Heart left ventricle (tissue), 16 donors: ENCODE results near the gene KCNA10. TPM values are rescaled to one million over a fixed set of nuclear protein-coding genes. Genes with fewer than 3 reads are reported as not detected.
A peak's percentile ranks its signal among the peaks of the same experiment; 100 is the strongest.

Experiments
- ATAC-seq, 4 donors: fragments of 200-7000 bp; cut with Tn5 transposase; one replicate each; pipeline ENCODE4 v1.9.1; 2020 to 2022; ENCODE audit warnings: moderate library complexity in 4 of 4, mild to moderate bottlenecking in 3 of 4, moderate number of reproducible peaks in 1 of 4
- DNase-seq, 5 donors: peaks; one replicate each; pipeline ENCODE4 v3.0.0-alpha.2; 2020
- H3K27ac ChIP-seq, 12 donors: fragments of 200-600 bp; sonication (generic) in 4 of 12; one replicate each; pipeline versions ENCODE4 v1.5.0 to v1.8.0; 2016 to 2022; ENCODE audit warnings: mild to moderate bottlenecking in 2 of 12
- H3K27me3 ChIP-seq, 9 donors: fragments of 200-600 bp; sonication (generic) in 2 of 9; one replicate each; pipeline versions ENCODE4 v1.5.1 to v1.8.0; 2016 to 2022; ENCODE audit warnings: mild to moderate bottlenecking in 3 of 9
- H3K36me3 ChIP-seq, 9 donors: fragments of 200-600 bp; sonication (generic) in 2 of 9; one replicate each; pipeline versions ENCODE4 v1.5.0 to v1.8.0; 2018 to 2022; ENCODE audit warnings: mild to moderate bottlenecking in 2 of 9
- H3K4me1 ChIP-seq, 12 donors: fragments of 200-600 bp; sonication (generic) in 4 of 12; one replicate each; pipeline versions ENCODE4 v1.5.0 to v1.8.0; 2016 to 2022; ENCODE audit warnings: mild to moderate bottlenecking in 3 of 12
- H3K4me3 ChIP-seq, 12 donors: fragments of 200-600 bp; sonication (generic) in 4 of 12; one replicate each; pipeline versions ENCODE4 v1.5.0 to v1.8.0; 2017 to 2022; ENCODE audit warnings: mild to moderate bottlenecking in 9 of 12, moderate library complexity in 4 of 12
- H3K9me3 ChIP-seq, 12 donors: fragments of 200-600 bp; sonication (generic) in 4 of 12; one replicate each; pipeline versions ENCODE4 v1.5.0 to v1.8.0; 2016 to 2022; ENCODE audit warnings: mild to moderate bottlenecking in 1 of 12
- POLR2A ChIP-seq, 2 donors: fragments of 450-650 bp; IDR thresholded peaks; one replicate each; pipeline ENCODE4 v1.6.1; 2017; ENCODE audit warnings: antibody characterized with exemption in 2 of 2, mild to moderate bottlenecking in 2 of 2, moderate library complexity in 2 of 2
- WGBS, 4 donors: extraction: QIAGEN DNeasy Blood & Tissue Kit in 2 of 4; methylation state at CpG; one replicate each; pipeline versions ENCODE4 v1.1.5 to v1.1.7; 2013 to 2018; 5-methylcytosine and 5-hydroxymethylcytosine counted together
- intact Hi-C, 10 donors: fragments of 100-400 bp; cut with DNase I; formaldehyde crosslinking; loops; one replicate each; pipeline versions ENCODE4 v1.11.1 to v1.14.2; 2022
- polyA plus RNA-seq, 2 donors: library from polyadenylated mRNA; stranded (reverse); fragments of 200-250 nt; gene quantifications; one replicate each; pipeline ENCODE4 v1.2.3, GENCODE V29; 2013
- total RNA-seq, 9 donors: library from RNA; depleted of rRNA in 2 of 9; stranded (reverse); fragments of >200 nt in 2 of 9; fragmentation: NEBNext Ultra II Directional in 3 of 9; extraction: Animal tissue kit (Norgen Biotek cat#: 25700) in 3 of 9; gene quantifications; one replicate each; pipeline versions ENCODE4 v1.1.0 to v1.2.4, GENCODE V29; 2016 to 2023
- TF ChIP-seq, protein P1 (sequence below), 12 donors: fragments of 200-600 bp; sonication (generic) in 4 of 12; IDR thresholded peaks; one replicate each; pipeline versions ENCODE4 v1.5.0 to v1.8.0; 2018 to 2022; ENCODE audit warnings: antibody characterized with exemption in 12 of 12, mild to moderate bottlenecking in 5 of 12
- donor health status: ischemic (EF 13 %, LVEDD 7.1; RV severe dilation, severe dysfunction).
- donor health status: healthy with polysubstance abuse.
- donor health status: DM: no; HTN: yes; CAD: no.
- donor health status: DM: no; HTN: no; CAD: no.
- donor health status: ischemic (EF 25% LVEDD 6.9; RV normal size, moderate dysfunction).
- donor health status: ischemic (EF 25% LVEDD 5.7; RV mildly dilated, moderate dysfunction).
- donor health status: healthy.
- donor health status: DM: yes; HTN: yes; CAD: no.
- donor health status: ischemic (EF 35%, LVEDD 5.7; RV mildly dilated, moderate dysfunction).
- donor health status: nonischemic (EF 11% LVEDD 7.7; RV severe dilation, severe dysfunction).
- donor health status: DM: yes; HTN: yes; CAD: no.
- donor health status: PGD.
- donor health status: ischemic (EF 29% LVEDD 5.4; RV normal size, mild dysfunction).
- donor health status: nonischemic (EF 23%, LVEDD 6.1; RV moderate dilation, normal function).

The KCNA10 gene
- total and polyA plus RNA-seq, 11 donors = not detected

DNA sequence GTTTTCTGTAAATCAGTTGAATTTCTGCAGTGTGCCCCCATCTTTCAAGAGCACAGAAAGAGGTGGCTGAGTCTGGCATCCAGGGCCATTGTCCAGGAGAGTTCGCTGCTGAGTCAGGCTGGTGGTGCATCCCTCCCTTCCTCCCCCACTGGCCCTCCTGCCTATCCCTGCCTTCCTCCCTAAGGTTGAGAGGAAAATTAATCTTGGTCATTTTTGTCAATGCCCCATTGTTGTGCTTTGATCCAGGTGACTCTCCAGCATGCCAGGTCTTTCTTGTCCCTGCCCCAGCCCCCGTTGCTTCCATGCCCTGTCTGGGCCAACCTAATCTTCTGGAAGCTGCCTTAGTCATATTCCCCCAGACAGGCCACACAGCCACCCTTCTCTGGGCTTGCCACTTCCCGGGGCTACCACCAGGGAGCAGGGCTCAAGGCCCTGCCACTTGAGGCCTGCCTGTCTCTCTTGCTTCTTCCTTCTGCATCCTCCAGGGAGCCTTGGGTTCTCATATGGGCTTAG, 41.5 kb downstream of the KCNA10 start:
- Histone ChIP-seq H3K27me3 (no peaks in the 10 kb centered on the region), H3K27ac (no peak overlapping the region), H3K9me3 (no peaks in the 10 kb centered on the region), H3K36me3 (no peaks in the 10 kb centered on the region), H3K4me3 (no peak overlapping the region), H3K4me1 (peaks cover 0 to 22% (median 7%) of the 10 kb centered on the region in 12 donors)
- no peak for DNase-seq
- intact Hi-C loops = no loop called here
- peak in 3 of 4 donors; percentile 33 to 49 (median 37) for ATAC-seq
- WGBS, 4 donors = 41 to 65% (median 57%) methylated on average over 3 of the region's 3 CpGs
- TF ChIP-seq, protein P1, sequence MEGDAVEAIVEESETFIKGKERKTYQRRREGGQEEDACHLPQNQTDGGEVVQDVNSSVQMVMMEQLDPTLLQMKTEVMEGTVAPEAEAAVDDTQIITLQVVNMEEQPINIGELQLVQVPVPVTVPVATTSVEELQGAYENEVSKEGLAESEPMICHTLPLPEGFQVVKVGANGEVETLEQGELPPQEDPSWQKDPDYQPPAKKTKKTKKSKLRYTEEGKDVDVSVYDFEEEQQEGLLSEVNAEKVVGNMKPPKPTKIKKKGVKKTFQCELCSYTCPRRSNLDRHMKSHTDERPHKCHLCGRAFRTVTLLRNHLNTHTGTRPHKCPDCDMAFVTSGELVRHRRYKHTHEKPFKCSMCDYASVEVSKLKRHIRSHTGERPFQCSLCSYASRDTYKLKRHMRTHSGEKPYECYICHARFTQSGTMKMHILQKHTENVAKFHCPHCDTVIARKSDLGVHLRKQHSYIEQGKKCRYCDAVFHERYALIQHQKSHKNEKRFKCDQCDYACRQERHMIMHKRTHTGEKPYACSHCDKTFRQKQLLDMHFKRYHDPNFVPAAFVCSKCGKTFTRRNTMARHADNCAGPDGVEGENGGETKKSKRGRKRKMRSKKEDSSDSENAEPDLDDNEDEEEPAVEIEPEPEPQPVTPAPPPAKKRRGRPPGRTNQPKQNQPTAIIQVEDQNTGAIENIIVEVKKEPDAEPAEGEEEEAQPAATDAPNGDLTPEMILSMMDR (IDR thresholded peaks at IDR 0.05) = peak in 1 of 12 donors; percentile 10
- TF ChIP-seq POLR2A (IDR thresholded peaks at IDR 0.05) = no peak

DNA sequence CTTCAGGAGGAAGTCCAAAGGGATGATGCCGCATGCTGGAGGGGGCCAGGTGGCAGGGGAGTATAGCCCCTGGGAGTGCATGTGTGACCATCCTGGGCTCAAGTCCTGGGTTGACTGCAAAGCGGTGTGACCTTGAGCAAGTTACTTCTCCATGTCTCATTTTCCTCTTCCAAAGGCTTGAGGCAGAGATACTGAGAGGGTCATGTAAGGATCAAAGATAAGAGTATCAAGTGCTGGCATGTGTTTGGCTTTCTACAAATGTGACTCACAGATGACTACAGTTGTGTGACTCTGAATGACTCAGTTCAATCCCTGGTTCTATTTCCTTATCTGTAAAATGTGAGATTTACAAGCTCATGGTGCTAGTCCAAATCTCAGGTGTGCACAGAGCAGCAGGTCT, 41.9 kb downstream of the KCNA10 start:
- Histone ChIP-seq H3K9me3 (no peaks in the 10 kb centered on the region), H3K27me3 (no peaks in the 10 kb centered on the region), H3K27ac (no peak overlapping the region), H3K4me1 (peaks cover 0 to 17% (median 4%) of the 10 kb centered on the region in 12 donors), H3K36me3 (no peaks in the 10 kb centered on the region), H3K4me3 (no peak overlapping the region)
- 42 to 68% (median 61%) methylated on average over 2 of the region's 2 CpGs for WGBS, 4 donors
- intact Hi-C loops = no loop called here
- no peak for DNase-seq
- TF ChIP-seq POLR2A (IDR thresholded peaks at IDR 0.05) = no peak
- TF ChIP-seq, protein P1 (IDR thresholded peaks at IDR 0.05) = no peak
- ATAC-seq = peak in 3 of 4 donors; percentile 40 to 86 (median 75)

DNA sequence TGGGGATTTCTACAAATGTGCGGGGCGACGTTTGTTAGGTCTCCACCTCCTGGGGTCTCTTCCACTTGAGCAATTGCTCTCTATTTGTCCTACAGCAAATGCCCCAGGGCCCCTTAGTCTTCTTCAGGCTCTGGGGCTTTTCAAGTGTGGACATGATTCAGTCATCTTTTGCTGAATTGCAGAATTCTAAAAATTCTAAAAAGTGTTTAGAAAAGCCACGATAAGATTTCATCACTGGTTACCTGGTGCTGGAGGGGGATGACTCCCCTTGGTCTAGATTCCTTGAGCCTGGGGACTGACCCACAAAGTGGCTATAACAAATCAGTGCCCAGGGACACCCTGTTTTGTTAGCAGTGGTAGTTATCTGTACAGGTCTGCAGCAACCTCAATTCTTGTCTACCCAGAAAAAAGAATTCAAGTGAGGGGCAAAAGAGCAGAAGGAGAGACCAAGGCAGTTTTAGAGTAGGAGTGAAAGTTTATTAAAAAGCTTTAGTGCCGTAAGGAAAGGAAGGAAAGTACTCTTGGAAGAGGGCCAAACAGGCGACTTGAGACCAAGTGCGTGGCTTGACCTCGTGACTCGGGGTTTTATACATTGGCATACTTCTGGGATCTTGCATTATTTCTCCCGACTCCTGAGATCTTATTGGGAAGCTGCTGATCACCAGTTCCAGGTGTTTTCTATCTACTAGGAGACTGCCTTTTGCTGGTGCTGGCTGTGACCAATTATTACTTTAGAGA, 42.8 kb downstream of the KCNA10 start:
- peaks cover 0 to 13% (median 1%) of the 10 kb centered on the region in 12 donors for H3K4me1 ChIP-seq
- no peaks in the 10 kb centered on the region for H3K9me3 ChIP-seq
- no peak overlapping the region for H3K27ac ChIP-seq
- intact Hi-C loops = no loop called here
- no peaks in the 10 kb centered on the region for H3K27me3 ChIP-seq
- 51 to 63% (median 61%) methylated on average over 10 of the region's 10 CpGs for WGBS, 4 donors
- no peak for TF ChIP-seq POLR2A (IDR thresholded peaks at IDR 0.05)
- TF ChIP-seq, protein P1 (IDR thresholded peaks at IDR 0.05) = no peak
- no peaks in the 10 kb centered on the region for H3K36me3 ChIP-seq
- DNase-seq (no peak), ATAC-seq (no peak)
- no peak overlapping the region for H3K4me3 ChIP-seq

DNA sequence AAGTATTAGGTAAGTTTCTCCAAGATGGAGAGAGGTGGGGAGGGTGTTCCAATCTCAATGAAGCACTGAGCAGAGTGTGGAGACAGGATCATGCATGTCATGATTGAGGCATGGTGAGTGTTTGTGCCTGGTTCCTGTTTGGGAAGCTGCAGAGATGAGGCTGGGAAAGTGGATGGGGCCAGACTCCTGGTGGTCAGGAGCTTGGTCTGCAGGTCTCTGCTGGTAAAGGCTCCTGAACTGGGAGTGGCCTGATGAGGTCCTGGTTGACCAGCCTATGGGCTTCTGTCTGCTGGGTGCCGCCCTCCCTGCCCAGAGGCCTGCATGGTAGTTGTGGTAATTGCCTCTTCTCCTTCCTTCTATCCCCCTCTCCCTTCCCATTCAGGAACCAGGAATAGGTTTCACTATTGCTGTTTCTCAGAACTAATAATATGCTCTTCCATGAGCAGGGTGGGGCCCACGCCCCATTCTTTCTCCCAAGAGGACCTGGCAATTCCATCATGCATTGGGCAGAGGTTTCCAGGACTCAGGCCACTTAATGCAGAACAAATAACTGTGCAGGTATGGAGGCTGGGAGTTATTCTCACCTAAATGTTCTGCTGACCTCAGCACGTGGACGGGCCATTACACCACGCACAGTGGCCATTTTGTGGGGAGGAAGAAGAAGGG, 43.5 kb downstream of the KCNA10 start:
- Histone ChIP-seq H3K4me1 (peaks cover 0 to 13% (median 1%) of the 10 kb centered on the region in 12 donors), H3K4me3 (no peak overlapping the region), H3K36me3 (no peaks in the 10 kb centered on the region), H3K27me3 (no peaks in the 10 kb centered on the region), H3K27ac (no peak overlapping the region), H3K9me3 (no peaks in the 10 kb centered on the region)
- DNase-seq (no peak), ATAC-seq (no peak)
- TF ChIP-seq, protein P1 (IDR thresholded peaks at IDR 0.05) = no peak
- TF ChIP-seq POLR2A (IDR thresholded peaks at IDR 0.05) = no peak
- WGBS, 4 donors = 92 to 97% (median 93%) methylated on average over 5 of the region's 5 CpGs
- intact Hi-C loops = no loop called here
